CD4-positive, alpha-beta T cell (primary cell): ENCODE results near the gene ZRANB3. TPM values are rescaled to one million over a fixed set of nuclear protein-coding genes. Genes with fewer than 3 reads are reported as not detected.
"Not testable (repeated sequence)": the region's sequence is repeated elsewhere in the genome, so short reads cannot be mapped to it uniquely, and the experiment has no call there.

Source experiments
- ATAC-seq: fragments of 200-7000 bp; cut with Tn5 transposase; one replicate; pipeline ENCODE4 v1.10.0; 2022; ENCODE audit warnings: mild to moderate bottlenecking; ENCODE audit not compliant: poor library complexity
- CTCF ChIA-PET: fragments of 350-600 bp; sonication (Branson Sonifier 250); formaldehyde crosslinking; loops from one replicate; lab custom pipeline; 2021; ENCODE audit warnings: antibody characterized with exemption, inconsistent platforms; lab: Charles Lee
- POLR2A ChIA-PET: fragments of 350-600 bp; sonication (Branson Sonifier 250); formaldehyde crosslinking; loops from one replicate; lab custom pipeline; 2021; ENCODE audit warnings: antibody characterized with exemption, inconsistent platforms; lab: Charles Lee
- DNase-seq, 14 experiments: peaks; one replicate each; pipeline ENCODE4 v3.0.0-alpha.2; 2013 to 2020; ENCODE audit warnings: mixed read lengths in 2 of 14
- H3K27ac ChIP-seq, 2 donors: one replicate each; pipeline versions ENCODE4 v1.5.1 to v1.7.0; 2013; ENCODE audit warnings: low read length in 2 of 2, low read depth in 1 of 2, mild to moderate bottlenecking in 1 of 2
- H3K27me3 ChIP-seq, 2 experiments: 1 replicate in 1 of 2; 2 replicates in 1 of 2; pipeline versions ENCODE4 v1.6.1 to v1.7.0; 2013; ENCODE audit warnings: low read length in 2 of 2, control low read depth in 1 of 2, mild to moderate bottlenecking in 1 of 2, moderate library complexity in 1 of 2; ENCODE audit not compliant: insufficient read depth in 2 of 2, control insufficient read depth in 1 of 2
- H3K36me3 ChIP-seq: one replicate; pipeline ENCODE4 v1.6.1; 2013; ENCODE audit warnings: low read length, control low read depth; ENCODE audit not compliant: insufficient read depth
- H3K4me1 ChIP-seq: one replicate; pipeline ENCODE4 v1.6.1; 2013; ENCODE audit warnings: low read length, control low read depth; ENCODE audit not compliant: insufficient read depth
- H3K4me3 ChIP-seq: one replicate; pipeline ENCODE4 v1.5.1; 2013; ENCODE audit warnings: mild to moderate bottlenecking, low read length, moderate library complexity
- H3K9me3 ChIP-seq, 2 experiments: 1 replicate in 1 of 2; 2 replicates in 1 of 2; pipeline versions ENCODE4 v1.6.1 to v1.7.0; 2013; ENCODE audit warnings: low read length in 2 of 2, mild to moderate bottlenecking in 2 of 2, control low read depth in 1 of 2, moderate library complexity in 1 of 2; ENCODE audit not compliant: control insufficient read depth in 1 of 2, insufficient read depth in 1 of 2
- H3K27ac Mint-ChIP-seq: one replicate; pipeline ENCODE4 v1.8.0; 2020; ENCODE audit warnings: mixed read lengths
- H3K27me3 Mint-ChIP-seq: one replicate; pipeline ENCODE4 v1.8.0; 2021; ENCODE audit warnings: mixed read lengths
- H3K36me3 Mint-ChIP-seq: one replicate; pipeline ENCODE4 v1.8.0; 2021; ENCODE audit warnings: low read depth, mixed read lengths
- H3K4me1 Mint-ChIP-seq: one replicate; pipeline ENCODE4 v1.8.0; 2021; ENCODE audit warnings: low read depth, mixed read lengths
- H3K4me3 Mint-ChIP-seq: one replicate; pipeline ENCODE4 v1.8.0; 2020; ENCODE audit warnings: mild to moderate bottlenecking, mixed read lengths
- H3K9me3 Mint-ChIP-seq: one replicate; pipeline ENCODE4 v1.8.0; 2020; ENCODE audit warnings: mixed read lengths
- intact Hi-C, 2 experiments: fragments of 100-400 bp; cut with DNase I in 1 of 2; cut with micrococcal nuclease in 1 of 2; formaldehyde crosslinking; loops; one replicate each; pipeline versions ENCODE4 v1.15.1 to v1.9.0; 2023 to 2025; cut with DNase I, micrococcal nuclease
- total RNA-seq, 174 experiments: library from RNA in 2 of 174; stranded (reverse) in 2 of 174; gene quantifications; one replicate each; pipeline ENCODE4 v1.2.3 and lab custom pipeline; 2021 to 2026
- TF ChIP-seq, protein P1 (sequence below): fragments of 200-600 bp; IDR thresholded peaks from one replicate; pipeline ENCODE4 v1.8.0; 2022; ENCODE audit warnings: antibody characterized with exemption, mild to moderate bottlenecking

The ZRANB3 gene
- total RNA-seq, 2 experiments from 2014 or later: 3.9 to 4.2 TPM

DNA sequence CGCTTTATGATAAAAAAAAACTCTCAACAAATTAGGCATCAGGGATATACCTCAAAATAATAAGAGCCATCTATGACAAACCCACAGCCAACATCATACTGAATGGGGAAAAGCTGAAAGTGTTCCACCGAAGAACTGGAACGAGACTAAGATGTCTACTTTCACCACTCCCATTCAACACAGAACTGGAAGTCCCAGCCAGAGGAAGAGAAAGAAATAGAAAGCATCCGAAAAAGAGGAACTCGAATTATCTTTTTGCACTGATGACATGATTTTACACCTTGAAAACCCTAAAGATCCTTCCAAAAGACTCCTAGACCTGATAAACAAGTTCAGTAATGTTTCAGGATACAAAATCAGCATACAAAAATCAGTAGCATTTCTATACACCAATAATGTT, 121.6 kb downstream of the ZRANB3 start:
- POLR2A ChIA-PET: no interaction called here
- no peak for ATAC-seq
- Histone ChIP-seq H3K4me1 (no peaks in the 10 kb centered on the region), H3K9me3 (no peaks in the 10 kb centered on the region), H3K27me3 (no peaks in the 10 kb centered on the region), H3K36me3 (no peaks in the 10 kb centered on the region), H3K27ac (no peak overlapping the region), H3K4me3 (no peak overlapping the region)
- Mint-ChIP-seq H3K4me3 (no peak overlapping the region), H3K36me3 (peaks cover 65% of the 10 kb centered on the region), H3K9me3 (peaks cover 24% of the 10 kb centered on the region), H3K4me1 (no peaks in the 10 kb centered on the region), H3K27ac (no peak overlapping the region), H3K27me3 (no peaks in the 10 kb centered on the region)
- intact Hi-C loops: no loop called here
- CTCF ChIA-PET: no interaction called here
- DNase-seq: no peak
- TF ChIP-seq, protein P1, sequence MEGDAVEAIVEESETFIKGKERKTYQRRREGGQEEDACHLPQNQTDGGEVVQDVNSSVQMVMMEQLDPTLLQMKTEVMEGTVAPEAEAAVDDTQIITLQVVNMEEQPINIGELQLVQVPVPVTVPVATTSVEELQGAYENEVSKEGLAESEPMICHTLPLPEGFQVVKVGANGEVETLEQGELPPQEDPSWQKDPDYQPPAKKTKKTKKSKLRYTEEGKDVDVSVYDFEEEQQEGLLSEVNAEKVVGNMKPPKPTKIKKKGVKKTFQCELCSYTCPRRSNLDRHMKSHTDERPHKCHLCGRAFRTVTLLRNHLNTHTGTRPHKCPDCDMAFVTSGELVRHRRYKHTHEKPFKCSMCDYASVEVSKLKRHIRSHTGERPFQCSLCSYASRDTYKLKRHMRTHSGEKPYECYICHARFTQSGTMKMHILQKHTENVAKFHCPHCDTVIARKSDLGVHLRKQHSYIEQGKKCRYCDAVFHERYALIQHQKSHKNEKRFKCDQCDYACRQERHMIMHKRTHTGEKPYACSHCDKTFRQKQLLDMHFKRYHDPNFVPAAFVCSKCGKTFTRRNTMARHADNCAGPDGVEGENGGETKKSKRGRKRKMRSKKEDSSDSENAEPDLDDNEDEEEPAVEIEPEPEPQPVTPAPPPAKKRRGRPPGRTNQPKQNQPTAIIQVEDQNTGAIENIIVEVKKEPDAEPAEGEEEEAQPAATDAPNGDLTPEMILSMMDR: no peak

- ATAC-seq, H3K4me1 Mint-ChIP-seq, H3K36me3 ChIP-seq, H3K4me1 ChIP-seq, H3K4me3 Mint-ChIP-seq, H3K4me3 ChIP-seq, intact Hi-C loops, H3K27ac Mint-ChIP-seq, POLR2A ChIA-PET, CTCF ChIA-PET, H3K9me3 ChIP-seq, H3K27me3 ChIP-seq, DNase-seq, H3K27me3 Mint-ChIP-seq, H3K27ac ChIP-seq: not testable (repeated sequence)
- Mint-ChIP-seq H3K9me3 (peaks cover 15% of the 10 kb centered on the region), H3K36me3 (peaks cover 27% of the 10 kb centered on the region)
Observed at GRCh38 chr2:135396259-135396658, 134.8 kb downstream of the ZRANB3 start.

DNA sequence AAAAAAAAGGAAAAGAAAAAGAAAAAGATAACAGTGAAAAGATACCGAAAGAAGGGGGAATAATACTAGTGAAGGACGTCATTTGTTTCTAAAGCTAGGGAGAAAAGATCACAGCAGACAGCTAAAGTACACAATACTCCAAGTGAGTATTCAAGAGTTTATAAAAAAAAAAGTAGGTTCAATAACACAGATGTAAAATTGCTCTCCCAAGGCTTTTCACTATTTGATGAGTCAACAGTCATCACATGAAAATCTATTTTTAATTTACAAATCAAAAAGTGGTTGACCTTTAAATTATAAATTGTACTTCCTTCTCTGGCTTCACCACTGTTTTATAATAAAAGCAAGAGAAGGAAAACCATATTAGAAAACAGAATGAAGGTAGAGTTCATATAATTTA, 144.0 kb downstream of the ZRANB3 start:
- no peaks in the 10 kb centered on the region for H3K4me1 Mint-ChIP-seq
- H3K27me3 Mint-ChIP-seq: no peaks in the 10 kb centered on the region
- no peak for DNase-seq
- no peaks in the 10 kb centered on the region for H3K4me1 ChIP-seq
- CTCF ChIA-PET: no interaction called here
- no peak overlapping the region for H3K4me3 ChIP-seq
- no peaks in the 10 kb centered on the region for H3K27me3 ChIP-seq
- no peaks in the 10 kb centered on the region for H3K36me3 ChIP-seq
- H3K9me3 Mint-ChIP-seq: peaks cover 4% of the 10 kb centered on the region
- no peak overlapping the region for H3K27ac ChIP-seq
- ATAC-seq: no peak
- H3K36me3 Mint-ChIP-seq: peaks cover 83% of the 10 kb centered on the region
- intact Hi-C loops: no loop called here
- no peak overlapping the region for H3K4me3 Mint-ChIP-seq
- no peak overlapping the region for H3K27ac Mint-ChIP-seq
- H3K9me3 ChIP-seq: peaks cover 0 to 9% of the 10 kb centered on the region in 2 experiments
- TF ChIP-seq, protein P1: no peak
- POLR2A ChIA-PET: no interaction called here

DNA sequence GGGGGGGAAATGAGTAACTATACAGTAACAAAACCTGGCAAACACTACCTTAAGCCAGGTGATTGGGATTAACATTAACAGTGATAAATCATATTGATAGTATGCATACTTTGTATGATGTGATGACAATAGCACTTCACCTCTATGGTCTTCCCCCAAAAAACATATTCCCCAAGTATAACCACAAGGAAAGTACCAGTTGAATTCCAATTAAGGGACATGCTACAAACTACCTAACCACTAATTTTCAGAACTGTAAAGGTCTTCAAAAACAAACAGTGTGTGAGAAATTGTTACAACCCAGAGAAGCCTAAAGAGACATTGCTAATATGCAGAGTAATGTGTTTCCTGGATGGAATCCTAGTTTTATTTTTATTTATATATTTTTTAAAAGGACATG, 152.4 kb downstream of the ZRANB3 start:
- ATAC-seq: no peak
- H3K27me3 Mint-ChIP-seq: no peaks in the 10 kb centered on the region
- no peak for DNase-seq

More for the DNA sequence above, 152.4 kb downstream of the ZRANB3 start:
- Mint-ChIP-seq H3K9me3 (peaks cover 33% of the 10 kb centered on the region), H3K4me1 (no peaks in the 10 kb centered on the region), H3K27ac (no peak overlapping the region), H3K36me3 (peaks cover 80% of the 10 kb centered on the region), H3K4me3 (no peak overlapping the region)
- TF ChIP-seq, protein P1: no peak
- intact Hi-C loops: no loop called here
- H3K9me3 ChIP-seq: peaks cover 16 to 18% of the 10 kb centered on the region in 2 experiments
- no peak overlapping the region for H3K4me3 ChIP-seq
- ChIA-PET CTCF (no interaction called here), POLR2A (no interaction called here)
- H3K36me3 ChIP-seq: no peaks in the 10 kb centered on the region
- H3K4me1 ChIP-seq: no peaks in the 10 kb centered on the region
- H3K27me3 ChIP-seq: no peaks in the 10 kb centered on the region
- no peak overlapping the region for H3K27ac ChIP-seq
